NOMO-1 treated with DMSO at 0.1 percent for 48 hours (cell line): ENCODE results near the gene OSMR.
A peak's percentile ranks its signal among the peaks of the same experiment; 100 is the strongest.
"Not testable (repeated sequence)": the region's sequence is repeated elsewhere in the genome, so short reads cannot be mapped to it uniquely, and the experiment has no call there.

Experiments used
- DNase-seq: peaks from one replicate; lab custom pipeline; 2025; ENCODE audit not compliant: unreplicated experiment; lab: John Stamatoyannopoulos, UW

The OSMR gene

DNA sequence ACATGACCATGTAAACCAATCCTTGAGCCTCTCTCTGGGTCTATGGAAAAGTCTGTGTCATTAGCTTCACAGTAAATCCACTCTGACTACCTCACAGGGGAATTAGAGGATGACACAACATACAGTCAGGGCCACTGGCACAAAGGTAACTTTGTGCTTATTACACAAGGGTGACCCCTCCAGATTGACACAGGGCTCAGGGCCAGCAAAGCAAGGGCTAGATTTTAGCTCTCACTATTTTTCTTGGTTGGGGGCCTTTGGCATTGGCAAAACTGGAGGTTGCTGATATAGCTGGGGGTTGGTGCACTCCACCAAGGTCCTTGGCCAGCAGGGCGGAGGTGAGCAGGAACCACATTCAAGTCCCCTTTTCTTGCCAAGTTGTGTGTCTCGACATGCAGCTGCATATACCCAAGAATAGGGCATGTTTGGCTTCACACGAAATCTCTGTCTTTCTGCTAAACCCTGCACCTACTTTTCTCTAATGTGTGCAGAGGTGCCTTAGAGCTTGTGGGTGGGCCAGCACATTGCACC lies 15.2 kb upstream of the OSMR start:
- DNase-seq = no peak

DNA sequence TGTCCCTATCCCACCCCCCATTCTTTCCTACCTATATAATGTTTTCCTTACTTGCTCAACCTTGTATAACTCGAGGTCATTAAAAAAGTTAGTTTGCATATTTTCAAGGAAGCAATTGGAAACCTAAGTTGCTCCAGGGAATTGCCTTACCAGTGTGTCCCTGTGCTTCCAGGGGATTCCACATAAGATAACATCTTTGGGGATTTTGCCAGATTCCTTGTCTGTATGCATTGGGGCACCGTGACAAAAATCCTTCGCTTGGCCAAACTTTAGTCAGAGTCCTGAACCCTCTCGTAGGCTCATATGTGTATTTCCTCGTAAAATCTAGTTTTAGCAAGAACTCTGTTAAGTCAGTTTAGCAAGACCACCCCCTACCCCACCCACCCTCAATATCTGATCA lies 14.7 kb upstream of the OSMR start:
- no peak for DNase-seq

DNA sequence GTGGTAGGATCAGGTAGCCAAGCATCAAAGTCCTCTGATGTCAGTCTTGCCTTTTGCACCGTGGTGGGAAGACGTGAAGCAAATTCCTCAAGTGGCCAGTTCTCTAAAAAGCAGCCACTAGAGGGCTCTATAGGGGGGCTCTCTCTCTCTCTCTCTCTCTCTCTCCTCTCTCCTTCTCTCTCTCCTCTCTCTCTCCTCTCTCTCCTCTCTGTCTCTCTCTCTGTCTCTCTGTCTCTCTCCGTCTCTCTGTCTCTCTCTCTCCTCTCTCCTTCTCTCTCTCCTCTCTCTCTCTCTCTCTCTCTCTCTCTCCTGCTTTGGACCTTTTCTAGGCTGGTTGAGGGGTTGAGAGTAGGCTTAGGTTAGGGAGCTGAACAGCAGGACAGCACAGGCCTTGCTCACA lies 13.9 kb upstream of the OSMR start:
- DNase-seq = peak; percentile 44

DNA sequence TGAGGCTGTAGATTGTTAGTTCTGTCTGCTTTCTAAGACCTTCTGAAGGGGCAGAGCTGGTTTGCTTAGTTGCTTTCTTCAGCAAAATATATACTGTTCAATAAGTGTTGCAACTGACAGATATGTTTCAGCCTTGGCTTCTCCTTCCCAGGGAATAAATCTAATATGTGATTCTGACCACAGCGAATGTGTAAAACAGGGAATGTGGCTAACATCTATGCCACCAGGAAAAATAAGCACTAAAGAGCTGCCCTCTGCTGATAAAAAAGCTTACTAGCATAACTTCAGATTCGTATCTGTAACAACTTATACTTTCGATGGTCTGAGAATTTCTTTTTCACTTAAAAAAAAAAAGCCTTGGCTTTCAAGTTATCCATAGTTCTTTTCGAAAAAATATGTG lies 13.0 kb upstream of the OSMR start:
- no peak for DNase-seq

- no peak for DNase-seq
These were observed 9.9 kb upstream of the OSMR start for GRCh38 chr5:38835887-38836286.

DNA sequence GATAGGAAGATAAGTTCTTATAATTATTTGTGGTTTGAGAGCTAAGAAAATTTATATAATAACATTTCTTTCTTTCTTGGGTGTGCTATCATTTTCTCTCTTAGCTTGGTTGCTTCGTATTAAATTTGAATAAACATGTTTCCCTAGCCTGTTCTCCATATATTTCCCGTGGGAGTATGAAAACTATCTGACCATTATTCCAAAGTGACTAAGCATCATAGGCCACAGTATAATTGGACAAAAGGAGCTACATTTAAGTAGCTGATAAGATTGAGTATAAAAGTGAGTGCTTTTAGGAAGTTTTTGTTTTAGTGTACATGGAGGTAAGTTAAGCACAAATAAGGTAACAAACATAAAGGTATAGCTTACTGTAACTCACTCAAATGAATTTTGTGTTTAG lies 8.4 kb upstream of the OSMR start:
- DNase-seq = no peak

DNA sequence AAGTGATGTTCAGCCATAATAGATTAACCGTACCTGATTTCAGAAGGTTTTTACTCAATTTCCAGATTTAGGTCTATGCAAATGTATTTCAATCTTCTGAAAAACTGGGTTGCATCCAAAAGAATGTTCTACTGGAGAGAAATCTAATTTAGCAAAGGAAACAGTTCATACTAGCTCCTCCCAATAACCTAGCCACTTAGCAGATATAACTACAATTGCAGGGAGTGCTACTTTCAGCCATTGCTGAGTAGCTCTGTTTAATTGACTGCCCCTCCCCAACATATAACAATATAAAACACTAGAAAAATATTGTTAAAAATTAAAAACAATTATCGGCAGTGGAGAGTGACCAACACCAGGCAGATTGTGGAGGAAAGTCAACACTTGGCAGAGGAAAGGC lies 7.9 kb upstream of the OSMR start:
- DNase-seq = no peak

GRCh38 chr5:38843665-38844064 lies 2.1 kb upstream of the OSMR start:
- no peak for DNase-seq

- DNase-seq = no peak
These were observed 683 bp downstream of the OSMR start for GRCh38 chr5:38846379-38847011.

GRCh38 chr5:38847559-38848347 lies 1.9 kb downstream of the OSMR start:
- no peak for DNase-seq

DNA sequence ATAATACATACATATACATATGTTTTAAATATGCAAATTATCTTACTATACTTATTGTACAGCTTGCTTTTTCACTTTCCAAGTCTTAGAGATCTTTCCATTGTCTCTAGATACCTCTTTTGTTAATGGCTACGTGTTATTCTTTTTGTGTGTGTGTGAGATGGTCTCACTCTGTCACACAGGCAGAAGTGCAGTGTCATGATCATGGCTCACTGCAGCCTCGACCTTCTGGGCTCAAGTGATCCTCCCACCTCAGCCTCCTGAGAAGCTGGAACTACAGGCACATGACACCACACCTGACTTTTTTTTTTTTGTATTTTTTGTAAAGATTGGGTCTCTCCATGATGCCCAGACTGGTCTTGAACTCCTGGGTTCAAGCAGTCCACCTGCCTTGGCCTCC lies 2.8 kb downstream of the OSMR start:
- no peak for DNase-seq

DNA sequence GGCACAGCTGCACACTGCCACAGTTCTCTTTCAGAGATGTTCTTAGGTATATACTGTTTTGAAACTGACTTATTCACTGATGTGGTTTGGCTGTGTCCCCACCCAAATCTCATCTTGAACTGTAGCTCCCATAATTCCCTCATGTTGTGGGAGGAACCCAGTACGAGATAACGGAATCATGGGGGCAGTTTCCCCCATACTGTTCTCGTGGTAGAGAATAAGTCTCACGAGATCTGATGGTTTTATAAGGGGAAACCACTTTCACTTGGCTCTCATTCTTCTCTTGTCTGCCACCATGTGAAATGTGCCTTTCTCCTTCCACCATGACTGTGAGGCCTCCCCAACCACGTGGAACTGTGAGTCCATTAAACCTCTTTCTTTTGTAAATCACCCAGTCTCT lies 5.8 kb downstream of the OSMR start:
- DNase-seq = not testable (repeated sequence)

DNA sequence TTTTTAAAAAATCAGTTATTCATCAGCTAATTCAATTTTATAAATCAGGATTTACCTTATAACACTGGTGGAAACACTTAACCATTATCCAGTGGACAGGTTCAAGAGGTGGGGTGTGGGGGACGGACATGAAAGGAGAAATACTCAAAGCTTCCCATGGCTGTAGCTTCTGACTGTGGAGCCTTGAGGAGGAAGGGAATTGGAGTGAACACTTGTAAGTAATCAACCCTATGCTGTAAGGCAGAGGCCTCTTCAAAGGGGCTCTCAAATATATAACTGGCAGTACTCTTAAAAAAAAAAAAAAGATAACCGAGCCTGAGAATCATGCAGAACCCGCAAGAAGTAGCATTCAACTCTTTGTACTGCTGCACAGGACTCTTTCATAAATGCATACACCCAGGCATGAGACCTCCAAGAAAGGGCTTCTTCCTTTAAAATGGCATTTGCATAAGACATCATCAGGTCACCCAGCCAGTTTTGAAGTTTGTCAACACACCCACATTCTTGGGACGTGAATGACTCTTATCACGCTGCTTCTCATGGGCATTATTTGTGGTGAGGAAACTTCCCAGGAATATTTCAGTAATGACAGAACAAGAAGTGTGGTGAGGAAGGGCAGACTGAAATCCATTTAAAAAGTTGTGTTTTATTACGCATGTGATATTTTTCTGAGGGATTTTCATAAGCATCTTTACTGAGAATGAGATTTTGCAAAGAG lies 8.1 kb downstream of the OSMR start:
- no peak for DNase-seq

DNA sequence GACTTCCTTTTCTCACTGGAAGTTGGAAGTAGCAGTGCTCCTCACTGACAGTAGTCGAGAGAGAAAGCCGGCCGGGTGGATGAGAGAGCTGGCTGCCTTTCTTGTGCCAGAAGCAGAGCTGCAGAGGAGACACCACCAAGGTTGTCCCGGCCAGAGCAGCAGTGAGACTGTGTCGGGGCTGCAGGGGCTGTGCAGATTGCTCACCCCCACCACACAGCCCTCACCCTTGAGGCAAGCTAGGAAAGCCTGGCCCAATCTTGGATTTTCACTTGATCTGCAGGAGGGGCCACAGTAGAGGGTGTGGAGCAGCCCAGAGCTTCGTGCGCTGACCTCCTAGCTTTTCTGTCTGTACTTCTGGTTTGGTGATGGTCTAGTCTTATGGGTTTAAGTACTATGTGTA lies 9.1 kb downstream of the OSMR start:
- DNase-seq = no peak

- no peak for DNase-seq
These were observed 10.8 kb downstream of the OSMR start for GRCh38 chr5:38856660-38857059.

DNA sequence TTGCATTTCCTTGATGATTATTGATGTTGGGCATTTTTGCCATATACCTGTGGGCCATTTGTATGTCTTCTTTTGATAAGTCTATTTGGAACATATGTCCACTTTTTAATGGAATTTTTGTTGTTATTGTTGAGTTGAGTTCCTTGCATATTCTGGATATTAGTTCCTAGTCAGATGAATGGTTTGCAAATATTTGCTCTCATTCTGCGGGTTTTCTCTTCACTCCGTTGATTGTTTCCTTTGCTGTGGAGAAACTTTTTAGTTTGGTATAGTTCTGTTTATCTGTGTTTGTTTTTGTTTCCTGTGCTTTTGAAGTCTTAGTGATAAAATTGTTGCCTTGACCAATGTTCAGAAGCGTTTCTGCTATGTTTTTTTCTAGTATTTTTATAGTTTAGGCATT lies 13.0 kb downstream of the OSMR start:
- DNase-seq = no peak

DNA sequence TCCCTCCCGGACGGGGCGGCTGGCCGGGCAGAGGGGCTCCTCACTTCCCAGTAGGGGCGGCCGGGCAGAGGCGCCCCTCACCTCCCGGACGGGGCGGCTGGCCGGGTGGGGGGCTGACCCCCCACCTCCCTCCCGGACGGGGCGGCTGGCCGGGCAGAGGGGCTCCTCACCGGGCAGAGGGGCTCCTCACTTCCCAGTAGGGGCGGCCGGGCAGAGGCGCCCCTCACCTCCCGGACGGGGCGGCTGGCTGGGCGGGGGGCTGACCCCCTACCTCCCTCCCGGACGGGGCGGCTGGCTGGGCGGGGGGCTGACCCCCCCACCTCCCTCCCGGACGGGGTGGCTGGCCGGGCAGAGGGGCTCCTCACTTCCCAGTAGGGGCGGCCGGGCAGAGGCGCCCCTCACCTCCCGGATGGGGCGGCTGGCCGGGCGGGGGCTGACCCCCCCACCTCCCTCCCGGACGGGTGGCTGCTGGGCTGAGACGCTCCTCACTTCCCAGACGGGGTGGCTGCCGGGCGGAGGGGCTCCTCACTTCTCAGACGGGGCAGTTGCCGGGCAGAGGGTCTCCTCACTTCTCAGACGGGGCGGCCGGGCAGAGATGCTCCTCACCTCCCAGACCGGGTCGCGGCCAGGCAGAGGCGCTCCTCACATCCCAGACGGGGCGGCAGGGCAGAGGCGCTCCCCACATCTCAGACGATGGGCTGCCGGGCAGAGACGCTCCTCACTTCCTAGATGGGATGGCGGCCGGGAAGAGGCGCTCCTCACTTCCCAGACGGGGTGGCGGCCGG lies 16.4 kb downstream of the OSMR start:
- DNase-seq = not testable (repeated sequence)

DNA sequence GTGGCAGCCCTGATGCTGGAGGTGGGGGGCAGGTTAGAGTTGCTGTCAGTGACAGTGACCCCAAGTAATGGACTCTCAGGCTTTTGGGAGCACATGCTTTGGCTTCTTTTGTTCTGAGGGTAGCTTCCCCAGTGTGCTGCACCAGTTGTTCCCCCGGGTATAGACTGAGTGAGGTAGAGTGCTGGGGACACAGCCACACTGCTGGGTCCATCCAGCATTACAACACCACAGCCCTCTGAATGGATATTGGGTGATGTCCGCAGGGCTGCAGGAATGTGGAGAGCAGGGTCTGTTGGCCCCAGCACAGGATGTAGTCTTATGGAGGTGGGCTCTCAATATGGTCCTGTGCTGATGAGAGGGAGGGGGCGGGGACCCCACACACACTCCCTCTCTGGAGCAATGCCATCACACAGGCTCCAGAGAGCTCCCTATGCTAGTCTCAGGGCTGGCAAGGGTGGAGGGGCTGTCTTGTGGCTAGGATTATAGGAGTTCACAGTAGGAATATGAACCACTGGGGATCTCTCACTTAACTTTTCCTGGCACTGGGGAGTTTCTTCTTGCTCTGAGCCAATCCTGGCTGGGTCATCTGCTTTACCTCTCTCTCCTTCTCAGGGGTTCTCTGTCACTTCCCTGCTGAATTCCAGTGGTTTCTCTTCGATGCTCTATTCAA lies 20.7 kb downstream of the OSMR start:
- DNase-seq = no peak

- no peak for DNase-seq
These were observed 21.2 kb downstream of the OSMR start for GRCh38 chr5:38867032-38867398.

GRCh38 chr5:38867416-38867815 lies 21.6 kb downstream of the OSMR start:
- DNase-seq = no peak

- DNase-seq = no peak
These were observed 24.8 kb downstream of the OSMR start for GRCh38 chr5:38870595-38870994.
